Esophagus squamous epithelium (tissue), 4 donors: ENCODE results near the gene PRG3.

Experiments
- CTCF ChIP-seq, 6 experiments: fragments of 450-650 bp in 4 of 6; fragments of 200-600 bp in 2 of 6; sonication (generic) in 2 of 6; IDR thresholded peaks; one replicate each; pipeline ENCODE4 v1.5.1; 2016 to 2019; ENCODE audit warnings: antibody characterized with exemption in 6 of 6, mild to moderate bottlenecking in 4 of 6, moderate library complexity in 4 of 6
- POLR2A ChIP-seq, 4 donors: fragments of 450-650 bp; IDR thresholded peaks; one replicate each; pipeline ENCODE4 v1.6.1; 2017; ENCODE audit warnings: antibody characterized with exemption in 4 of 4, mild to moderate bottlenecking in 4 of 4, moderate library complexity in 3 of 4

DNA sequence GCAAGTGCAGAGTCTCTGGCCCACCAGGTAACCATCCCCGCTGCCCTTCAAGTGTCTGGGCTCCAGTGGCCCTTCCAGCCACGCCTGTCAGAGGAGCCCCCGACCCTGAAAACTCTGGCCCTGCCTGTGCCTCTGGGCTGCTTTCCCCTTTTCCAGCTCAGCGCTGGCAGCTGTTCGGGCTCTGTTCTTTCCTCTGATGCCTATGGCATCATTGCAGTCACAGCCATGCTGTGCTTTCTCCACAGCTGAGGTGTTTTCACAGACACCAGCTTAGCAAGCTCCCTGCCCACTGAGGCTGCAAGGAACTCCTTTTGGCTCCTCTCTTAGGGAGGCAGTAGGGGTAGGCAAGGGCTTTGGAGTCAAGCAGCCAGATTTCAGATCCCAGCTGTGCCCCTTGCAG, 21.6 kb downstream of the PRG3 start:
- TF ChIP-seq CTCF (IDR thresholded peaks at IDR 0.05): no peak
- no peak for TF ChIP-seq POLR2A (IDR thresholded peaks at IDR 0.05)
